GM19463 (cell line): ENCODE results near the gene CYP24A1.

Experiments
- ATAC-seq: cut with Tn5 transposase; IDR thresholded peaks from one replicate; pipeline ENCODE4 v1.9.1; 2021; ENCODE audit warnings: mild to moderate bottlenecking, moderate library complexity; ENCODE audit not compliant: unreplicated experiment

Gene CYP24A1

DNA sequence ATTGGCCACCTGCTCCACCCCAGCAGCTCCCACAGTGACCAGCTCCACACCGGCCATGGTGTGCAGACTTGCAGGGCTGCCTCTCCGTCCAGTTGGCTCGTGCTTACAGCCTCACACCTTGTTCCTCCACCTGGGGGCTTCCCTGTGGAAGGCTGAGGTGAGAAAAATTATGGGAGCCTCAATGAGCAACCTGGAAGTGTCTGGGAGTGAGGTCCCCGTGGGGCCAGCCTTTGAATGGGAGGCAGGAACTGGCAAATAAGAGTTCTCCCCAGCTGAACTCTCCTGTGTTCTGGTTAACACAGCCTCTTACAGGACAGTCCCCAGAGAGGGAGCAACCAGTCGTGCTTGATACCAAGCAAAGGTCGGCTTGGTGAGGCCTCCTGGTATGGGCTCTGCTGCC, 30.3 kb upstream of the CYP24A1 start:
- ATAC-seq = no peak

GRCh38 chr20:54203281-54203680, 29.5 kb upstream of the CYP24A1 start:
- no peak for ATAC-seq

DNA sequence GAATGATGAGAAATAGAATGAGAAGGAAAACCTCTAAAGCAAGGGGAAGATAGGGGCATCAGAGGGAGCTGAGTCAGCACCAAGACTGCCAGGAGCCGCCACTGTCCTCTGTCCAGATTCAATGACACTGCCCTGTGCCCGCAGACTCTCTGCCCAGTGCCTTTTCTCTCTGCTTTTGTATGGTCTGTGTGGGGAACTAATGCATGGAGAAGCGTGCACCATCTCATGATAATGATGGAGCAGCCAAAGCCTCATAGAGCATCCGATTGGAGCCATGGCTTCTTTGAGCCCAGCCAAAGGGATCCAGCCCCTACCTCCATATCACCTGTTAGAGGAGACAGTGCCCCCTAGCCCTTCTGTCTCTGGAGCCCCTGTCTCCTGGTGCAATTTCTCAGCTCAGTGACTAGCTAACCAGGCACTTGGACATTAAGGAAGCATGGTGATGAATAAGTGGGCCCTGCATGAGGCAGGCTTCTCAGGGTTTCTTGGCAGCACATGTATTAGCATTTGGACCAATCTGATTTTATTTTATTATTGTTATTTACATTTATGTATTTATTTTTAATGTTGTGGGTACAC, 27.6 kb upstream of the CYP24A1 start:
- ATAC-seq = no peak

- ATAC-seq = no peak
These were observed 26.9 kb upstream of the CYP24A1 start for GRCh38 chr20:54200487-54201267.

GRCh38 chr20:54199721-54200176, 26.0 kb upstream of the CYP24A1 start:
- no peak for ATAC-seq

GRCh38 chr20:54199283-54199682, 25.5 kb upstream of the CYP24A1 start:
- no peak for ATAC-seq

DNA sequence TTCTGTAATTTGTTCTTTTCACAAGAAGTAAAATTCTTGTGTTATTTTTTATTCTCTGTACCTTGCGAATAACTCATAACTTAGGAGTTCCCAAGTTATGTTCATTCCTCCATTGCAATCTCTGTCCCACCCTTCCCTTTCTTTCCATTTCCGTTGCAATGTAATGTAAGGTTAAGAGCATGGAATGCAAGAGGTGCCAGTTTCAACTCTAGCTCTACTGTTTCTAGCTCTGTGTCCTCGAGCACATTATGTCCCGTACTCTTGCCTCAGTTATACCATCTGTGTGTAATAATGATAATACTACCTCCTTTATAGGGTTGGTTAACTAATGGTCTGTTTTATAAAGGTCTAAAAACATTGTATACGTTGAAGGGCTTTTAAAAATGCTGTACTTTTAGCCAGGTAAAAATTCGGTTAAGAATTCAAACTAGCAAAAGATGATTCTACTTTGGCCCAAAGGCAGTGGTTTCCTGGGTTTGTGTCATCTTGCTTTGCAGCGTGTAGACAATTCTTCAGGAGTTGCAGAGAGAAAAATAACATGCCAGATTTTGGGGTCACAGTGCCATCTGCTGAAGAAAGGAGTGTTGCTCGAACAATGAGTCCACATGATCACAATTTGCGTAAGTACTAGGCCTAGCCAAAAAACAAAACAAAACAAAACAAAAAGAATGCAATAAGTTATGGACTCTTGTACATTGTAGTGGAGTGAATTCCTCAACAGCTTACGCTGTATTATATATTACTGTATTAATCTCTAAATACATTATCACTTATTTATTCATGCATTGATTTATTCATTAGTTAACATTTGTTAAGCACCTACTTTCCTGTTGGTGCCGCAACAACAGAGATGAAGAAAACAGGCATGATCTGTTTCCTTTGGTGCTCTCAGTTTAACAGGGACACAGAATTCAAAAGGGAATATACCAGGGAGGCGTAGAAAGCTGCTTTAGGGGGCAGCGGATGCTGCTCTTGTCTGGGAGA, 24.1 kb upstream of the CYP24A1 start:
- ATAC-seq = no peak

DNA sequence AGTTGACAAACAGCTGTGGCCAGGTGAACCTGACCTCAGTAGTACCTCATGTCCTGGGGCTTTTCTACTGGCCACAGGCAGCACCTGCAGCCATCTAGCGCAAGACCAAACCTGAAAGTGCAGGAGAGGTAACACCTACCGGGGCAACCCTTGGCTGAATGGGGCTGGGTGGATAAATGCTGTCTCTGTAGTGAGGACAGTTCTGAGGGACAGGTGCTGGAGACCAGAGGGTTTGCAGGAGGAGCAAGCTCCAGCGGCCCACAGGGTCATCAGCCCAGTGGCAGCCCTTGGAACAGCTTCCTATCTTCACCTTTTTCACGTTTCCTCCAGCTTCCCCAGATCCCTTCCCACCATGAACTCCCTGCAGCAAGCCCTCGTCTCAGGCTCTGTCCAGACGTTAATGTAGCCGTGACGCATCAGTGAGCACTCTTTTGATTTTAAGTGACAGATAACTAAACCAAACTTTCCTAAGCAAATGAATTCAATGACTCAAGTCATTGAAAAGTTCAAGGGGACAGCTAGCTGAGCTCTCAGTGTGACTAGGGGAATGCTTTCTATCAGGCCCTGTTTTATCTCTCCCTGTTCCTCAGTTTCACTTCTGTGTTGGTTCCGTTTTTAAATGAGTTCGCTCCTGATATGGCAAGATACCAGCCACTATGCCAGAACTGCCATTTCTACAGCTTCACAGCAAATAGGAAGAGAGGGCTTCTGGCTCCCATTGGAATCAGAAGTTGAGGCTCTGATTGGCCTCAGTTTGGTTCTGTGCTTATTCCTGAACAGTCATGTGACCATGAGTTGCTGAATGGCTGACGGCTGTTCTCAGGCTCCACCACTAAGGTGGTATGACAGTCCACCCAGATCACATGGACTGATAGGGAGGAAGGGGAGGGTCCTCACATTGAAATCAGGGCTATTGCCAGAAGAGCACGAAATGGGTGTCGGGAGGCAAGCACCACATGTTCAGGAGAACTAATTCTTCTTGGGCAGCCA, 22.0 kb upstream of the CYP24A1 start:
- no peak for ATAC-seq

DNA sequence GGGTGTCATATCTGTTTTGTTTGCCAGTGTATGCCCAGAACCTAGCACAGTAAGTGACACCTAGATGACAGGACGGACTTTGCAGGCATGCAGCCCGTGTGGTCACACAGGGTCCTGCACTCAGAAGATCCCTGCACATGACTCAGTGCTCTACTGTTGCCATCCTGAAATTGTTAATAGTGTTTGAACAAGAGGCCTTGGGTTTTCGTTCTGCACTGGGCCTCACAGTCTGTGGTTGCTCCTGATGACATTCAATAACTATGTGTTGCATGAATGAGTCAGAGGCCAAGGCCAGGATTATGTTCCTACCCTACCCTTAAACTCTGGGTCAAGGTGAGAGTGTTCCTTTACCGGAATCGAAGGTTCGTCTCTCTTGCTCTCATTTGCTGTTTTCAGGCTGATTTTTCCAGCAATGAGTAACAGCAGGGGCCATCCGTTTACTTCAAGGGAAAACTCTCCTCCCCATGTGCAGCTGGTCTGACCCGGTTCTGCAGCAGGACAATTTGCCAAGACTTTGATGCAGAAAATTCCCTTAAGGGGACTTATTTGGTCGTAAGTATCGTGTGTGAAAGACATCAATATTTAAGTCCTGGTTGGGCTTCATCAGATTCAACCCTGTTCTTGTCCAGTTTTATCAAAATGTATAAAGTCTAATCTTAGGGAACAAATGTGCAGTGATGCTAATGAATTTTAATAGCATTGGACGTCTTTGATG, 21.1 kb upstream of the CYP24A1 start:
- no peak for ATAC-seq

GRCh38 chr20:54193817-54194216, 20.0 kb upstream of the CYP24A1 start:
- no peak for ATAC-seq

- ATAC-seq = no peak
These were observed 16.4 kb upstream of the CYP24A1 start for GRCh38 chr20:54190217-54190616.

DNA sequence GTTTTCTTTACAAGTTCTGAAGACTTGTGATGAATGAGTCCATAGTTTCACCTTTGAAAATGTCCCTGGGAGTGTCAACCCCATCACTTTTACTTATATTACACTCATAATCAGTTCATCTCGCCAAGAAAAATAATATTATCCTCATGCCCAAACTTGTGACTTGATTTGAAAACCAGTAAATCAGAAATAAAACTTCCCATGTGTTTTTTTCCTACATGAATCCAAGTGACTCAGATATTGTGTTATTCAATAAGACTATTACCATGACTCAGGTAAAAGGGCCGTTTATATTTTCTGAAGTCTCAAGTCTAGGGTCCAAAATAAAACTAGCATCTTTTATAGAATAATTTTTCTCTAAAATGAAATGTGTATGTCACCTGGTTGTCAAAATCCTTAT, 15.8 kb upstream of the CYP24A1 start:
- ATAC-seq = no peak

DNA sequence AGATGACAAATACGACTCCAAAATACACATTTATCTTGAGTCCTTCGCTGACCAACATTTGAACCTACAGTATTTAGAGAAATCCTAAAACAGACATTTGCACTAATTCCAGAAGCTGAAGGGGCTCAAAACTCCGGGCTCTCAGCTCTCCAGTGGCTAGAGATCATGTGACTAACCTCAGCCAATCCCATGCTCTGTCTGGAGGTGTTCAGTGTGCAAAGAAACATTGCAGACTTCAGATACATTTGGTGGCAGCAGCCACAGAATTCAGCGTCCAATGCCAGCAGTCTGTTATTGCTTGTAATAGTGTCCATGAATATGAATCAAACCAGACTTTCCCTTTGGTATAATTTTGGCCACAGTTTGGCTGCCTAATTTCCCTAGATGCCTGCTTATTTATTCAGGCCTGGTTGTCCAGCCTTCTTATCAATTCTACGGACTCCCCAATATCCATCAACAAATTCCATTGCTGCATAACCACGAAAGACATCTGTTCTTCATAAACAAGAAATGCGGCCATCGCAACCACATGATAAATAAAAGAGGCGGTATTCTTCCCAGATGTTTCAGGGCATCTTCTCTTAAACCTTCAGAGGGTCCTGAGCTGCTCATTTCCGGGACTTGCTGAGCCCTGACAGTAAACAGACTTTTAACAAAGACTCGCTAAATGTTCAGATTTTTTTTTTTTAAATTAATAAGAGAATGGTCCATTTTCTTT, 14.5 kb upstream of the CYP24A1 start:
- ATAC-seq = no peak

GRCh38 chr20:54184904-54185626, 11.3 kb upstream of the CYP24A1 start:
- no peak for ATAC-seq

DNA sequence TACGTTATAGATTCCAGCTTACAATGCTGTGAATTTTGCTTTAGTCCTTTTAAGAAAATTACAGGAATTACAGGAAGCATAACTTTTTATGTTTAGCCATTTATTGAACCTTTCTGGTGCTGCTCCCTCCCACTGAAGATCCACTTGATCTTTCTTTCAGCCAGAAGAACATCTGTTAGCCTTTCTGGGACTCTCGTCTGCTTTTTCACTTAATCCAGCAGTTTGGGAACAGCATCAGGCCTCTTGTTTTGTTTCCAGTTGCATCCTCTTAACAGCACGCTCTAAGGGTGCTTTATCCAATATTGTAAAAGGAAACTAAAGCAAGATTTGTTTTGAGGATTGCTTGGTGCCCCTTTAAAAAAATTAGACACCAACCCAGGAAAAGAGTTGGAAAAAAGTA, 10.3 kb upstream of the CYP24A1 start:
- ATAC-seq = no peak

DNA sequence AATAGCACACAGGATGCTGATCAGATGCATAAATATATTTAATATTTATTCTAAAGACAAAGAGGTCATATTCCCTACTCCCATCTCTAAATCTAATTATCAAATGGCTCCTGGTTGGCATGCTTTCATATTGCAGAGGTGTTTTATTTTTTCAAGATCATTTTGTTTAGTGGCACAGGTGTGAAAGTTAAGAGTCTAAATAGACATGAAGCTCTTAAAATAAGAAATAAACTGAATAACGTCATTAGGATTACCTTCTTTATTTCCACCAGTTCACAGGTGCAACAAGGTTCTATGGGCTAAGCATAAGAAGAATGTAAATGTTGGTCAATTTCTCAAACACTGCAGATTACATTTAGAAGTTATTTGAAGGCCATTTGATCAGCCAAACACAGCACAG, 7.1 kb upstream of the CYP24A1 start:
- ATAC-seq = no peak

- ATAC-seq = no peak
These were observed 6.2 kb upstream of the CYP24A1 start for GRCh38 chr20:54179946-54180345.

- ATAC-seq = no peak
These were observed 4.5 kb upstream of the CYP24A1 start for GRCh38 chr20:54178256-54178655.
